ENCODE data around the gene GPR45. TPM values are rescaled to one million over a fixed set of nuclear protein-coding genes. Genes with fewer than 3 reads are reported as not detected.
A peak's percentile ranks its signal among the peaks of the same experiment; 100 is the strongest.
"Not testable (repeated sequence)": the region's sequence is repeated elsewhere in the genome, so short reads cannot be mapped to it uniquely, and the experiment has no call there.

GPR45 gene
- polyA plus RNA-seq, 6 donors from 2014 or later: not detected

DNA sequence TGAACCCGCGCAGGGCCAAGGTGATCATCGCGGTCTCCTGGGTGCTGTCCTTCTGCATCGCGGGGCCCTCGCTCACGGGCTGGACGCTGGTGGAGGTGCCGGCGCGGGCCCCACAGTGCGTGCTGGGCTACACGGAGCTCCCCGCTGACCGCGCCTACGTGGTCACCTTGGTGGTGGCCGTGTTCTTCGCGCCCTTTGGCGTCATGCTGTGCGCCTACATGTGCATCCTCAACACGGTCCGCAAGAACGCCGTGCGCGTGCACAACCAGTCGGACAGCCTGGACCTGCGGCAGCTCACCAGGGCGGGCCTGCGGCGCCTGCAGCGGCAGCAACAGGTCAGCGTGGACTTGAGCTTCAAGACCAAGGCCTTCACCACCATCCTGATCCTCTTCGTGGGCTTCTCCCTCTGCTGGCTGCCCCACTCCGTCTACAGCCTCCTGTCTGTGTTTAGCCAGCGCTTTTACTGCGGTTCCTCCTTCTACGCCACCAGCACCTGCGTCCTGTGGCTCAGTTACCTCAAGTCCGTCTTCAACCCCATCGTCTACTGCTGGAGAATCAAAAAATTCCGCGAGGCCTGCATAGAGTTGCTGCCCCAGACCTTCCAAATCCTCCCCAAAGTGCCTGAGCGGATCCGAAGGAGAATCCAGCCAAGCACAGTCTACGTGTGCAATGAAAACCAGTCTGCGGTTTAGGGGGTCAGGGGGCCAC lies 897 bp downstream of the GPR45 start:
- no peak for ATAC-seq (ENCODE audit: low read depth in 2 of 2)
- Mint-ChIP-seq H3K36me3 (no peaks in the 10 kb centered on the region), H3K27ac (no peak overlapping the region), H3K27me3 (peaks cover 0 to 4% (median 0%) of the 10 kb centered on the region in 3 donors), H3K9me3 (no peaks in the 10 kb centered on the region), H3K4me3 (peak overlapping the region in 1 of 8 donors; percentile 47), H3K4me1 (peaks cover 1 to 15% (median 8%) of the 10 kb centered on the region in 3 donors)
- no peak for DNase-seq

- Mint-ChIP-seq H3K9me3 (no peaks in the 10 kb centered on the region), H3K36me3 (no peaks in the 10 kb centered on the region), H3K27ac (no peak overlapping the region), H3K4me1 (peaks cover 0 to 1% (median 1%) of the 10 kb centered on the region in 3 donors), H3K27me3 (peaks cover 0 to 4% (median 0%) of the 10 kb centered on the region in 3 donors), H3K4me3 (peak overlapping the region in 1 of 8 donors; percentile 67)
- ATAC-seq (ENCODE audit: low read depth in 2 of 2): no peak
- no peak for DNase-seq
Measured at GRCh38 chr2:105243961-105244360, 2.4 kb downstream of the GPR45 start.

DNA sequence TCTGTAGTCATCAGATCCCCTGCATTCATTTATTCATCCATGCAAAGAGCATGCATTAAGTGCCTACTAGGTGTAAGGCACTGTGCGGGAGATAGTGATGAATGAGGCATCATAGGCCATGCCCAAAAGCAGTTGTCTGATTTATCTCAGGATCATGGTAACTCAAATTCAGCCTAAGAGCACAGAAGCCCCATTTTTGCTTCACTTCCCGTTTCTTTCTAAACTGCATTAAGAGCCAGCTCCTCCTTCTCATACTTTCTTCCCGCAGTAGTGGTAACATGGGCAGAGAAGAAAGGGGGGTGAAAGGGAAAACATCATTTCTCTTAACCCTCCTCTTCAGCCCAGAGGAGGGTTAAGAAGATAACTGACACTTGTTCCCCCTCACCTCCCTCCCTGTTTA lies 2.9 kb downstream of the GPR45 start:
- Mint-ChIP-seq H3K36me3 (no peaks in the 10 kb centered on the region), H3K27ac (peak overlapping the region in 1 of 6 donors; percentile 32), H3K4me1 (no peaks in the 10 kb centered on the region), H3K4me3 (no peak overlapping the region), H3K9me3 (no peaks in the 10 kb centered on the region), H3K27me3 (peaks cover 0 to 4% (median 0%) of the 10 kb centered on the region in 3 donors)
- ATAC-seq (ENCODE audit: low read depth in 2 of 2) (peak in 1 of 2 donors; percentile 20), DNase-seq (no peak)

GRCh38 chr2:105248316-105249070 lies 7.0 kb downstream of the GPR45 start:
- H3K27me3 Mint-ChIP-seq: peaks cover 0 to 4% (median 0%) of the 10 kb centered on the region in 3 donors
- peaks cover 0 to 4% of the 10 kb centered on the region in 2 donors for H3K36me3 Mint-ChIP-seq
- H3K4me1 Mint-ChIP-seq: no peaks in the 10 kb centered on the region
- no peak for DNase-seq
- H3K4me3 Mint-ChIP-seq: no peak overlapping the region
- ATAC-seq (ENCODE audit: low read depth in 2 of 2): no peak
- peaks cover 0 to 3% (median 0%) of the 10 kb centered on the region in 7 donors for H3K9me3 Mint-ChIP-seq
- H3K27ac Mint-ChIP-seq: no peak overlapping the region

- no peak overlapping the region for H3K27ac Mint-ChIP-seq
- H3K27me3 Mint-ChIP-seq: peaks cover 0 to 4% (median 0%) of the 10 kb centered on the region in 3 donors
- H3K4me3 Mint-ChIP-seq: no peak overlapping the region
- DNase-seq: no peak
- H3K9me3 Mint-ChIP-seq: peaks cover 0 to 3% (median 0%) of the 10 kb centered on the region in 7 donors
- no peaks in the 10 kb centered on the region for H3K4me1 Mint-ChIP-seq
- H3K36me3 Mint-ChIP-seq: peaks cover 0 to 4% of the 10 kb centered on the region in 2 donors
- ATAC-seq (ENCODE audit: low read depth in 2 of 2): no peak
Measured at GRCh38 chr2:105249181-105249580, 7.6 kb downstream of the GPR45 start.

GRCh38 chr2:105249891-105250290 lies 8.3 kb downstream of the GPR45 start:
- ATAC-seq (ENCODE audit: low read depth in 2 of 2) (no peak), DNase-seq (no peak)
- peaks cover 0 to 4% of the 10 kb centered on the region in 2 donors for H3K36me3 Mint-ChIP-seq
- no peak overlapping the region for H3K27ac Mint-ChIP-seq
- H3K9me3 Mint-ChIP-seq: peaks cover 0 to 3% (median 0%) of the 10 kb centered on the region in 7 donors
- no peak overlapping the region for H3K4me3 Mint-ChIP-seq
- no peaks in the 10 kb centered on the region for H3K4me1 Mint-ChIP-seq
- H3K27me3 Mint-ChIP-seq: no peaks in the 10 kb centered on the region

GRCh38 chr2:105251016-105251648 lies 9.6 kb downstream of the GPR45 start:
- not testable (repeated sequence) for H3K27me3 Mint-ChIP-seq; DNase-seq; H3K4me1 Mint-ChIP-seq; H3K36me3 Mint-ChIP-seq; H3K9me3 Mint-ChIP-seq; H3K27ac Mint-ChIP-seq; H3K4me3 Mint-ChIP-seq; ATAC-seq (ENCODE audit: low read depth in 2 of 2)

DNA sequence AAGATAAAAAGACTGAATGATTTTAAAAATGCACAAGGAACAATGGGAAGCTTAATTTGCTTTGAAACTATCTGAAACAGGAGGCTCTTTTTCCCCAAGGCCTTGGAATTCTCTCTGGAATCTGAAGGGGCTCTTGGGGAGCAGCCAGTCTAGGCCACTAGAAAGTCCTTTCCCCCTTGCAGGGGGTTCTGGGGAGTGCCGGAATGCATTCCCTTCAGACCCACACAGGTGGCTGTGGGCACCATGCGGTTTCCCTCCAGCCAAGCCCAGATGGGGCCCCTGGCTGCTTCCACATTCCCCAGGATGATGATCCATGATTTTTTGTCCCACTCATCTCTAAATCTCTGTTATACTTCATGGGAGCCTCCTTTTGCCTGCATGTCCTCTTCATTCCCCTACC lies 10.7 kb downstream of the GPR45 start:
- H3K27ac Mint-ChIP-seq: no peak overlapping the region
- H3K36me3 Mint-ChIP-seq: peaks cover 0 to 4% of the 10 kb centered on the region in 2 donors
- H3K27me3 Mint-ChIP-seq: no peaks in the 10 kb centered on the region
- peaks cover 0 to 3% (median 0%) of the 10 kb centered on the region in 7 donors for H3K9me3 Mint-ChIP-seq
- no peaks in the 10 kb centered on the region for H3K4me1 Mint-ChIP-seq
- H3K4me3 Mint-ChIP-seq: no peak overlapping the region
- no peak for DNase-seq
- no peak for ATAC-seq (ENCODE audit: low read depth in 2 of 2)

DNA sequence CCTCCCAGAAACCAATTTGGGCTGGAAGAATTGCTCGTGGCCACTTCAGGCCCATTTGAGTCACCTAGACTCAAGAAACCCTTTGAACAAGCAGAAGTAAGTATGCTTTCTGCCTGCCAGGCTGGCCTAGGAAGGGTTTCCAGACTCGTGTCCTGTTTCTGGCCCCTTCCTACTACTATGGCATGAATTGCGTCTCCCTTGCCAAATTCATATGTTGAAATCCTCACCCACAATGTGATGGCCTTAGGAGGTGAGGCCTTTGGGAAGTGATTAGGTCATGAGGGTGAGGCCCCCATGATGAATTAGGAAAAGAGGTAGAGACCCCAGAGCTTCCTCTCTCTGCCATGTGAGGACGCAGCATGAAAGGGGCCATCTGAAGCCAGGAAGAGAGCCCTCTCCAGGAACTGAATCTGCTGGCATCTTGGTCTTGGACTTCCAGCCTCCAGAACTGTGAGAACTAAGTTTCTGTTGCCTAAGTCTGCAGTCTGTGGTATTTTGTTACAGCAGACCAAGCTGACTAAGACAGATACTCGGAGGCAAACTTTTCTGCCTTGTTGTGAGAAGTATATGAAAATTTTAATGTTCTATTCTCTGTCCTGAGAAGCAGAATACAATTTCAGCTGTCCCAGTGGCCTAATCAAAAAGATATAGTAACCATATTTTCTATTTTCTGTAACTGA lies 13.1 kb downstream of the GPR45 start:
- no peaks in the 10 kb centered on the region for H3K27me3 Mint-ChIP-seq
- H3K27ac Mint-ChIP-seq: no peak overlapping the region
- H3K4me3 Mint-ChIP-seq: no peak overlapping the region
- H3K36me3 Mint-ChIP-seq: peaks cover 0 to 4% of the 10 kb centered on the region in 2 donors
- H3K4me1 Mint-ChIP-seq: peaks cover 0 to 3% (median 0%) of the 10 kb centered on the region in 3 donors
- DNase-seq: no peak
- peaks cover 0 to 3% (median 0%) of the 10 kb centered on the region in 7 donors for H3K9me3 Mint-ChIP-seq
- ATAC-seq (ENCODE audit: low read depth in 2 of 2): no peak

- no peaks in the 10 kb centered on the region for H3K36me3 Mint-ChIP-seq
- H3K27ac Mint-ChIP-seq: no peak overlapping the region
- H3K9me3 Mint-ChIP-seq: no peaks in the 10 kb centered on the region
- H3K4me3 Mint-ChIP-seq: no peak overlapping the region
- ATAC-seq (ENCODE audit: low read depth in 2 of 2) (no peak), DNase-seq (no peak)
- H3K4me1 Mint-ChIP-seq: peaks cover 0 to 3% (median 0%) of the 10 kb centered on the region in 3 donors
- H3K27me3 Mint-ChIP-seq: no peaks in the 10 kb centered on the region
Measured at GRCh38 chr2:105255979-105256378, 14.4 kb downstream of the GPR45 start.

GRCh38 chr2:105256431-105257047 lies 15.0 kb downstream of the GPR45 start:
- H3K4me1 Mint-ChIP-seq: peaks cover 0 to 3% (median 0%) of the 10 kb centered on the region in 3 donors
- no peak for ATAC-seq (ENCODE audit: low read depth in 2 of 2)
- no peak overlapping the region for H3K4me3 Mint-ChIP-seq
- DNase-seq: no peak
- H3K9me3 Mint-ChIP-seq: no peaks in the 10 kb centered on the region
- no peaks in the 10 kb centered on the region for H3K27me3 Mint-ChIP-seq
- H3K36me3 Mint-ChIP-seq: no peaks in the 10 kb centered on the region
- no peak overlapping the region for H3K27ac Mint-ChIP-seq

DNA sequence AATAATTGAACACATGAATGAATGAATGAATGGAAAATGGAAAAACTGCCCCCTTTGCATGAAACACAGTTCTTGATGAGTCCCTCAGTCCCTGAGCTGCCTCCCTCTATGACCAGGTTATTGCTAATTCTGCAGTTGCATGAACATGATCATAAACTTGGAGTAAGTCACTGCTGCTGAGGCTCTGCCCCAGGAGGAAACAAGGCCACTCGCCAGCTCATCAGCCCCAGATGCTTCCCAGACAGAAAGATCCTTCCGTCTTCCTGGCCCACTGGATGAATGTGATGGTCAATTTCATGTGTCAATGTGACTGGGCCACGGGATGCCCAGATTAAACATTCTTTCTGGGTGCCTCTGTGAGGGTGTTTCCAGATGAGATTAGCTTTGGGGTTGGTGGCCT lies 16.4 kb downstream of the GPR45 start:
- Mint-ChIP-seq H3K4me3 (no peak overlapping the region), H3K27me3 (no peaks in the 10 kb centered on the region), H3K27ac (no peak overlapping the region), H3K9me3 (no peaks in the 10 kb centered on the region), H3K4me1 (peaks cover 0 to 3% (median 0%) of the 10 kb centered on the region in 3 donors), H3K36me3 (peaks cover 0 to 6% of the 10 kb centered on the region in 2 donors)
- DNase-seq (no peak), ATAC-seq (ENCODE audit: low read depth in 2 of 2) (no peak)

DNA sequence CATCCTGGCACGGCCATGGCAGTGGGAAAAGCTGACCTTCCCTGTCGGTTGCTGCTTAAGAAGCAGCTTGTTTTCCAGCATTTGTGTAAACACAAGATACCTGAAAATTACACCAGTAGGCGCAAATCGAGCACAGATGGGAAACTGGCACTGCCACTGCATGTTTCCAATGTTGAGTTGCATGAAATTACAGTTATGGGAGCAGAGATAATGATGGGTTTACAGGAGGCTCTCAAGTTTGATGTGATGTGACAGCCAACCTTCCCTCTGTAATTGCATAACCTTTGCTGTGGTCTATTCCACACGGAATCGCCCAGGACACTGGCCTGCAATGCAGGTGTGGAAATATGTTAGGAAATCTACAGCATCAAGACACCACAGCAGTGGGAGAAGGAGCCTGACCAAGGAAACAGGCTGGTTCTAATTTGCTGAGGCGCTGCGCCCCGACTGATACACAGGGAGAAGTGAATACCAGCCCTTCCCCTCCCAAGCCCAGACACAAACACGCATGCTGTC lies 17.4 kb downstream of the GPR45 start:
- Mint-ChIP-seq H3K4me1 (peaks cover 0 to 3% (median 0%) of the 10 kb centered on the region in 3 donors), H3K36me3 (peaks cover 0 to 6% of the 10 kb centered on the region in 2 donors), H3K27me3 (no peaks in the 10 kb centered on the region), H3K4me3 (no peak overlapping the region), H3K27ac (no peak overlapping the region), H3K9me3 (no peaks in the 10 kb centered on the region)
- DNase-seq (no peak), ATAC-seq (ENCODE audit: low read depth in 2 of 2) (no peak)
